H9 (cell line): ENCODE data around the gene BFSP1. TPM values are rescaled to one million over a fixed set of nuclear protein-coding genes. Genes with fewer than 3 reads are reported as not detected.

ENCODE experiments used
- DNase-seq: peaks from one replicate; pipeline ENCODE4 v3.0.0-alpha.2; 2017
- H2AFZ ChIP-seq: one replicate; pipeline ENCODE4 v1.6.1; 2013; ENCODE audit warnings: mild to moderate bottlenecking, low read length, control low read depth, moderate library complexity
- H2AK5ac ChIP-seq: 2 replicates; pipeline ENCODE4 v1.6.1; 2013; ENCODE audit warnings: low read length, control low read depth, mixed read lengths; ENCODE audit not compliant: insufficient read length
- H2BK120ac ChIP-seq: one replicate; pipeline ENCODE4 v1.6.1; 2013; ENCODE audit warnings: low read depth, mild to moderate bottlenecking, low read length, control low read depth, inconsistent platforms; ENCODE audit not compliant: poor library complexity, severe bottlenecking
- H2BK12ac ChIP-seq: 2 replicates; pipeline ENCODE4 v1.6.1; 2013; ENCODE audit warnings: low read length, control low read depth, mixed read lengths, low read depth; ENCODE audit not compliant: insufficient read length
- H2BK15ac ChIP-seq: 2 replicates; pipeline ENCODE4 v1.6.1; 2013; ENCODE audit warnings: low read depth, low read length, control low read depth
- H2BK20ac ChIP-seq: one replicate; pipeline ENCODE4 v1.6.1; 2013; ENCODE audit warnings: low read depth, mild to moderate bottlenecking, low read length, control low read depth, inconsistent platforms; ENCODE audit not compliant: poor library complexity, severe bottlenecking
- H2BK5ac ChIP-seq: 2 replicates; pipeline ENCODE4 v1.6.1; 2013; ENCODE audit warnings: low read length, control low read depth, mixed read lengths; ENCODE audit not compliant: insufficient read length
- H3K14ac ChIP-seq: 2 replicates; pipeline ENCODE4 v1.6.1; 2013; ENCODE audit warnings: low read length, control low read depth; ENCODE audit not compliant: insufficient read depth
- H3K18ac ChIP-seq: 2 replicates; pipeline ENCODE4 v1.6.1; 2013; ENCODE audit warnings: low read depth, mild to moderate bottlenecking, mixed read lengths, low read length, control low read depth; ENCODE audit not compliant: insufficient read length
- H3K23ac ChIP-seq: 2 replicates; pipeline ENCODE4 v1.6.1; 2013; ENCODE audit warnings: low read length, control low read depth, mixed read lengths, low read depth; ENCODE audit not compliant: insufficient read length
- H3K23me2 ChIP-seq: 2 replicates; pipeline ENCODE4 v1.6.1; 2013; ENCODE audit warnings: low read depth, mild to moderate bottlenecking, mixed read lengths, low read length, control low read depth; ENCODE audit not compliant: insufficient read length, poor library complexity, severe bottlenecking
- H3K27ac ChIP-seq: 2 replicates; pipeline ENCODE4 v1.5.1; 2013; ENCODE audit warnings: low read length, control low read depth, mixed read lengths, low read depth; ENCODE audit not compliant: insufficient read length
- H3K27me3 ChIP-seq: 2 replicates; pipeline ENCODE4 v1.6.1; 2013; ENCODE audit warnings: low read length, control low read depth, inconsistent platforms; ENCODE audit not compliant: insufficient read depth
- H3K4ac ChIP-seq: 2 replicates; pipeline ENCODE4 v1.6.1; 2013; ENCODE audit warnings: low read depth, mild to moderate bottlenecking, control low read depth, inconsistent platforms, low read length, moderate library complexity
- H3K4me1 ChIP-seq: 2 replicates; pipeline ENCODE4 v1.6.1; 2013; ENCODE audit warnings: low read length, control low read depth, inconsistent platforms; ENCODE audit not compliant: insufficient read depth
- H3K4me2 ChIP-seq: 2 replicates; pipeline ENCODE4 v1.6.1; 2013; ENCODE audit warnings: low read length, control low read depth, mixed read lengths; ENCODE audit not compliant: insufficient read length, insufficient read depth
- H3K56ac ChIP-seq: 2 replicates; pipeline ENCODE4 v1.6.1; 2013; ENCODE audit warnings: low read depth, mild to moderate bottlenecking, mixed read lengths, low read length, control low read depth; ENCODE audit not compliant: insufficient read length
- H3K79me1 ChIP-seq: 2 replicates; pipeline ENCODE4 v1.6.1; 2013; ENCODE audit warnings: low read depth, mild to moderate bottlenecking, moderate library complexity, low read length, control low read depth, inconsistent platforms; ENCODE audit not compliant: insufficient read depth, poor library complexity, severe bottlenecking
- H3K79me2 ChIP-seq: 2 replicates; pipeline ENCODE4 v1.6.1; 2013; ENCODE audit warnings: low read length, control low read depth, inconsistent platforms; ENCODE audit not compliant: insufficient read depth
- H3K9ac ChIP-seq: 2 replicates; pipeline ENCODE4 v1.6.1; 2013; ENCODE audit warnings: low read length, control low read depth, mixed read lengths; ENCODE audit not compliant: insufficient read length; ENCODE audit errors: extremely low read depth
- H3K9me3 ChIP-seq: one replicate; pipeline ENCODE4 v1.6.1; 2013; ENCODE audit warnings: low read depth, low read length, inconsistent platforms; ENCODE audit not compliant: control insufficient read depth
- H3T11ph ChIP-seq: one replicate; pipeline ENCODE4 v1.6.1; 2013; ENCODE audit warnings: mild to moderate bottlenecking, low read length, control low read depth, inconsistent platforms
- H4K20me1 ChIP-seq: one replicate; pipeline ENCODE4 v1.6.1; 2013; ENCODE audit not compliant: control insufficient read depth, insufficient read length, insufficient read depth
- H4K5ac ChIP-seq: 2 replicates; pipeline ENCODE4 v1.6.1; 2013; ENCODE audit warnings: low read depth, mild to moderate bottlenecking, mixed read lengths, low read length, control low read depth; ENCODE audit not compliant: insufficient read length
- H4K8ac ChIP-seq: replicated peaks from 2 replicates; pipeline ENCODE4 v1.6.1; 2013; ENCODE audit warnings: low read length, control low read depth, mixed read lengths, low read depth; ENCODE audit not compliant: insufficient read length
- H4K91ac ChIP-seq: 2 replicates; pipeline ENCODE4 v1.6.1; 2013; ENCODE audit warnings: low read depth, mild to moderate bottlenecking, moderate library complexity, mixed read lengths, low read length, control low read depth; ENCODE audit not compliant: insufficient read length
- H3K27ac Mint-ChIP-seq, 3 experiments: 2 replicates in 2 of 3; 3 replicates in 1 of 3; pipeline ENCODE4 v1.8.0; 2020 to 2021; ENCODE audit warnings: mixed read lengths in 3 of 3, mild to moderate bottlenecking in 1 of 3, moderate library complexity in 1 of 3
- H3K27me3 Mint-ChIP-seq: 2 replicates; pipeline ENCODE4 v1.8.0; 2021; ENCODE audit warnings: low read depth, mild to moderate bottlenecking, moderate library complexity, mixed read lengths
- H3K36me3 Mint-ChIP-seq, 3 experiments: 2 replicates in 2 of 3; 3 replicates in 1 of 3; pipeline ENCODE4 v1.8.0; 2020 to 2021; ENCODE audit warnings: low read depth in 3 of 3, mixed read lengths in 3 of 3; ENCODE audit not compliant: insufficient read depth in 1 of 3
- H3K4me1 Mint-ChIP-seq, 2 experiments: 2 replicates each; pipeline ENCODE4 v1.8.0; 2020; ENCODE audit warnings: mixed read lengths in 2 of 2
- H3K4me3 Mint-ChIP-seq, 2 experiments: 2 replicates in 1 of 2; 3 replicates in 1 of 2; pipeline ENCODE4 v1.8.0; 2020 to 2021; ENCODE audit warnings: mild to moderate bottlenecking in 2 of 2, mixed read lengths in 2 of 2, moderate library complexity in 1 of 2
- H3K9me3 Mint-ChIP-seq, 2 experiments: 2 replicates in 1 of 2; 3 replicates in 1 of 2; pipeline ENCODE4 v1.8.0; 2020; ENCODE audit warnings: mild to moderate bottlenecking in 2 of 2, mixed read lengths in 2 of 2, moderate library complexity in 1 of 2
- CTCF ChIP-seq: fragments of 200-600 bp; sonication (generic); conservative IDR thresholded peaks from 3 replicates; pipeline ENCODE4 v1.8.0; 2021; ENCODE audit warnings: antibody characterized with exemption, mild to moderate bottlenecking
- WGBS: extraction: QIAGEN DNeasy Blood & Tissue Kit; methylation state at CpG from one replicate; pipeline ENCODE4 v1.1.7; 2013; ENCODE audit warnings: missing lambda C conversion rate, low lambda C conversion rate, mixed read lengths; ENCODE audit not compliant: insufficient read length; ENCODE audit errors: extremely low coverage; 5-methylcytosine and 5-hydroxymethylcytosine counted together
- total RNA-seq: library from RNA; stranded (reverse); gene quantifications from 2 replicates; pipeline ENCODE4 v1.2.1, GENCODE V29; 2021

BFSP1 gene
- total RNA-seq, 1 experiment from 2014 or later: 9.4 TPM

GRCh38 chr20:17467120-17467655 is 64.0 kb downstream of the BFSP1 start:
- no CpG with 5 or more reads among the region's 4 CpGs for WGBS
- no peak overlapping the region for H3K4me2 ChIP-seq
- Mint-ChIP-seq H3K4me3 (no peak overlapping the region), H3K27me3 (no peaks in the 10 kb centered on the region; the same call in 1 of the 2 replicates), H3K4me1 (peaks cover 4 to 8% of the 10 kb centered on the region in 2 experiments), H3K27ac (no peak overlapping the region), H3K9me3 (no peaks in the 10 kb centered on the region), H3K36me3 (no peaks in the 10 kb centered on the region)
- no peak overlapping the region for H3K27ac ChIP-seq
- H3K23ac ChIP-seq: no peak overlapping the region
- no peak overlapping the region for H4K8ac ChIP-seq
- H3K9ac ChIP-seq: no peak overlapping the region
- H3K4me1 ChIP-seq: no peaks in the 10 kb centered on the region
- no peak overlapping the region for H3K56ac ChIP-seq
- H4K20me1 ChIP-seq: no peaks in the 10 kb centered on the region
- H3K14ac ChIP-seq: no peak overlapping the region
- H3K18ac ChIP-seq: no peak overlapping the region
- DNase-seq: no peak
- no peak overlapping the region for H2BK20ac ChIP-seq
- H3K79me2 ChIP-seq: no peaks in the 10 kb centered on the region
- no peak overlapping the region for H2BK5ac ChIP-seq
- no peak overlapping the region for H2AK5ac ChIP-seq
- no peak for TF ChIP-seq CTCF
- H2AFZ ChIP-seq: no peak overlapping the region
- H2BK15ac ChIP-seq: no peak overlapping the region
- H3K9me3 ChIP-seq: no peaks in the 10 kb centered on the region
- H3K4ac ChIP-seq: no peak overlapping the region
- no peaks in the 10 kb centered on the region for H3K79me1 ChIP-seq
- no peak overlapping the region for H2BK120ac ChIP-seq
- no peaks in the 10 kb centered on the region for H3K23me2 ChIP-seq
- no peak overlapping the region for H3T11ph ChIP-seq
- no peak overlapping the region for H4K91ac ChIP-seq
- no peaks in the 10 kb centered on the region for H3K27me3 ChIP-seq
- no peak overlapping the region for H2BK12ac ChIP-seq
- no peak overlapping the region for H4K5ac ChIP-seq
